Activated effector memory CD4-positive, alpha-beta T cell treated with anti-CD3 and anti-CD28 coated beads, Interleukin-2, amount 50 U/mL, for 16 hours (primary cell): ENCODE results near the gene UBTD1.
"Not testable (repeated sequence)": the region's sequence is repeated elsewhere in the genome, so short reads cannot be mapped to it uniquely, and the experiment has no call there.

ENCODE experiments used
- DNase-seq: peaks from one replicate; pipeline ENCODE4 v3.0.0-alpha.2; 2020

Gene UBTD1

GRCh38 chr10:97567891-97568290 lies 69.2 kb downstream of the UBTD1 start:
- DNase-seq = no peak

- DNase-seq = no peak
Observed at GRCh38 chr10:97570146-97570788, 71.5 kb downstream of the UBTD1 start.

- DNase-seq = no peak
Observed at GRCh38 chr10:97570789-97571471, 72.2 kb downstream of the UBTD1 start.

GRCh38 chr10:97571622-97572021 lies 72.9 kb downstream of the UBTD1 start:
- no peak for DNase-seq

- DNase-seq = peak; percentile 78
Observed at GRCh38 chr10:97572214-97572989, 73.7 kb downstream of the UBTD1 start, which contains the start of gene ANKRD2. Gene ANKRD2, plus strand, starts transcription at chr10:97572779. Its CDS starts 10 bp downstream, at chr10:97572789.

GRCh38 chr10:97573021-97573420 lies 74.3 kb downstream of the UBTD1 start:
- DNase-seq = no peak

- no peak for DNase-seq
Observed at GRCh38 chr10:97573672-97574071, 74.9 kb downstream of the UBTD1 start.

GRCh38 chr10:97574374-97575126 lies 75.8 kb downstream of the UBTD1 start:
- DNase-seq = no peak

- DNase-seq = no peak
Observed at GRCh38 chr10:97575127-97575668, 76.5 kb downstream of the UBTD1 start.

GRCh38 chr10:97576487-97576886 lies 77.8 kb downstream of the UBTD1 start:
- DNase-seq = not testable (repeated sequence)

GRCh38 chr10:97577701-97578100 lies 79.0 kb downstream of the UBTD1 start:
- no peak for DNase-seq

GRCh38 chr10:97578171-97578844 lies 79.6 kb downstream of the UBTD1 start:
- no peak for DNase-seq

GRCh38 chr10:97580421-97581367 lies 82.0 kb downstream of the UBTD1 start:
- no peak for DNase-seq

- no peak for DNase-seq
Observed at GRCh38 chr10:97582169-97582568, 83.4 kb downstream of the UBTD1 start.

- DNase-seq = no peak
Observed at GRCh38 chr10:97583476-97583875, 84.8 kb downstream of the UBTD1 start.

- DNase-seq = no peak
Observed at GRCh38 chr10:97584060-97584797, 85.5 kb downstream of the UBTD1 start, which contains the start of gene HOGA1. Gene HOGA1, plus strand, starts transcription at chr10:97584389. Its CDS starts 315 bp downstream, at chr10:97584704.

- no peak for DNase-seq
Observed at GRCh38 chr10:97584798-97585438, 86.2 kb downstream of the UBTD1 start.

- DNase-seq = no peak
Observed at GRCh38 chr10:97585439-97585811, 86.7 kb downstream of the UBTD1 start.

- DNase-seq = no peak
Observed at GRCh38 chr10:97587183-97587582, 88.5 kb downstream of the UBTD1 start.

GRCh38 chr10:97589479-97589878 lies 90.8 kb downstream of the UBTD1 start, which contains the start of gene C10orf62:
Gene C10orf62, plus strand, starts transcription at chr10:97589721. Its CDS starts 177 bp downstream, at chr10:97589898.
- no peak for DNase-seq
